A673 (cell line): Measurements from ENCODE around the gene ORC4. TPM values are rescaled to one million over a fixed set of nuclear protein-coding genes. Genes with fewer than 3 reads are reported as not detected.

Experiments
- BruUV-seq: library from RNA; stranded (reverse); fragments of 400-500 nt; replicated peaks from 2 replicates; lab custom pipeline; 2021; lab: Mats Ljungman, UMichigan
- CTCF ChIA-PET: fragments of 300-600 bp; sonication (Branson Sonifier 250); formaldehyde crosslinking; loops from one replicate; lab custom pipeline; 2022; ENCODE audit warnings: antibody characterized with exemption; lab: Charles Lee
- POLR2A ChIA-PET: fragments of 300-600 bp; sonication (Branson Sonifier 250); formaldehyde crosslinking; loops from one replicate; lab custom pipeline; 2022; ENCODE audit warnings: antibody characterized with exemption; ENCODE audit not compliant: low non-redundant PET; lab: Charles Lee
- DNase-seq: peaks from one replicate; pipeline ENCODE4 v3.0.0-alpha.2; 2015; ENCODE audit warnings: low spot score
- H3K27ac ChIP-seq: fragments of 200-600 bp; sonication (generic); 2 replicates; pipeline ENCODE4 v1.5.1; 2016; ENCODE audit warnings: mixed run types, low read depth, mild to moderate bottlenecking, mixed read lengths, antibody characterized with exemption, low read length; ENCODE audit not compliant: poor library complexity, severe bottlenecking
- H3K27me3 ChIP-seq: fragments of 200-600 bp; sonication (generic); replicated peaks from 2 replicates; pipeline ENCODE4 v1.6.1; 2017; ENCODE audit warnings: mixed run types, low read depth, mild to moderate bottlenecking, mixed read lengths, antibody characterized with exemption, low read length; ENCODE audit not compliant: insufficient read depth, poor library complexity
- H3K36me3 ChIP-seq: fragments of 200-600 bp; sonication (generic); 2 replicates; pipeline ENCODE4 v1.6.1; 2016; ENCODE audit warnings: mixed run types, mild to moderate bottlenecking, mixed read lengths, antibody characterized with exemption, low read length; ENCODE audit not compliant: insufficient read depth, poor library complexity, severe bottlenecking
- H3K4me1 ChIP-seq: fragments of 200-600 bp; sonication (generic); 2 replicates; pipeline ENCODE4 v1.6.1; 2017; ENCODE audit warnings: mixed run types, mild to moderate bottlenecking, mixed read lengths, antibody characterized with exemption, low read length; ENCODE audit not compliant: insufficient read depth, poor library complexity, severe bottlenecking
- H3K4me3 ChIP-seq: fragments of 200-600 bp; sonication (generic); 2 replicates; pipeline ENCODE4 v1.5.1; 2016; ENCODE audit warnings: low read depth, mixed run types, mild to moderate bottlenecking, mixed read lengths, low read length; ENCODE audit not compliant: poor library complexity, severe bottlenecking
- H3K9me3 ChIP-seq: fragments of 200-600 bp; sonication (generic); 2 replicates; pipeline ENCODE4 v1.6.1; 2016; ENCODE audit warnings: mixed run types, low read depth, mild to moderate bottlenecking, mixed read lengths, antibody characterized with exemption, low read length; ENCODE audit not compliant: poor library complexity, severe bottlenecking
- EZH2 ChIP-seq: fragments of 200-600 bp; sonication (generic); IDR thresholded peaks from 2 replicates; pipeline ENCODE4 v1.6.1; 2017; ENCODE audit warnings: borderline replicate concordance, low read depth, mild to moderate bottlenecking, mixed read lengths, antibody characterized with exemption, low read length; ENCODE audit not compliant: poor library complexity, severe bottlenecking
- intact Hi-C: fragments of 100-400 bp; cut with micrococcal nuclease; formaldehyde crosslinking; loops from one replicate; pipeline ENCODE4 v1.10.0; 2022; ENCODE audit not compliant: unreplicated experiment
- total RNA-seq: library from RNA; stranded (reverse); gene quantifications from 2 replicates; pipeline ENCODE4 v1.2.3, GENCODE V29; 2021
- TF ChIP-seq, protein P1 (sequence below): fragments of 300-800, 200-600 bp; sonication (generic); conservative IDR thresholded peaks from 2 replicates; pipeline ENCODE4 v1.5.1; 2017; ENCODE audit warnings: low read depth, mild to moderate bottlenecking, antibody characterized with exemption, low read length, moderate library complexity, mixed read lengths

The ORC4 gene
- total RNA-seq, 1 experiment from 2014 or later: 63.5 TPM

DNA sequence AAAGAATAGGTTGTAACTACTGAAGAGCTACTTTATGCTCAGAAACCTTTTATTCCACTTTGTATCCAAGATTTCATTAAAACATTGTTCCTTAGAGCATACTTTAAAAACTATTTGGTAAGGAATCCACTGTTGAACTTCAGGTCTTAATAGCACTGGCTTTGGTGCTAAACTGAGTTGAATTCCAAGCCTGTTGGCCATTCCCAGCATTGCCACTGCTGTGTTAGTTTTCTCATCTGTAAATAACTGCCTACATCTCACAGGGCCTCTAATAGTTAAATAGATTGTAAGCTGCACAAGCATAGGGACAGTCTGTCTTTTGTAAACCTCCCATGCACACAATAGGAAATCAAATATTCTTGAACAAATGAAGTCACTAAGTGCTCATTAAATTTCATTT, 86.6 kb downstream of the ORC4 start:
- no peaks in the 10 kb centered on the region for H3K4me1 ChIP-seq
- no peak for DNase-seq
- H3K4me3 ChIP-seq: no peak overlapping the region
- peaks cover 36% of the 10 kb centered on the region for H3K36me3 ChIP-seq
- BruUV-seq: no TSS peak
- ChIA-PET POLR2A (no interaction called here), CTCF (no interaction called here)
- no peaks in the 10 kb centered on the region for H3K27me3 ChIP-seq
- H3K27ac ChIP-seq: no peak overlapping the region
- no peaks in the 10 kb centered on the region for H3K9me3 ChIP-seq
- TF ChIP-seq, protein P1, sequence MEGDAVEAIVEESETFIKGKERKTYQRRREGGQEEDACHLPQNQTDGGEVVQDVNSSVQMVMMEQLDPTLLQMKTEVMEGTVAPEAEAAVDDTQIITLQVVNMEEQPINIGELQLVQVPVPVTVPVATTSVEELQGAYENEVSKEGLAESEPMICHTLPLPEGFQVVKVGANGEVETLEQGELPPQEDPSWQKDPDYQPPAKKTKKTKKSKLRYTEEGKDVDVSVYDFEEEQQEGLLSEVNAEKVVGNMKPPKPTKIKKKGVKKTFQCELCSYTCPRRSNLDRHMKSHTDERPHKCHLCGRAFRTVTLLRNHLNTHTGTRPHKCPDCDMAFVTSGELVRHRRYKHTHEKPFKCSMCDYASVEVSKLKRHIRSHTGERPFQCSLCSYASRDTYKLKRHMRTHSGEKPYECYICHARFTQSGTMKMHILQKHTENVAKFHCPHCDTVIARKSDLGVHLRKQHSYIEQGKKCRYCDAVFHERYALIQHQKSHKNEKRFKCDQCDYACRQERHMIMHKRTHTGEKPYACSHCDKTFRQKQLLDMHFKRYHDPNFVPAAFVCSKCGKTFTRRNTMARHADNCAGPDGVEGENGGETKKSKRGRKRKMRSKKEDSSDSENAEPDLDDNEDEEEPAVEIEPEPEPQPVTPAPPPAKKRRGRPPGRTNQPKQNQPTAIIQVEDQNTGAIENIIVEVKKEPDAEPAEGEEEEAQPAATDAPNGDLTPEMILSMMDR: no peak
- TF ChIP-seq EZH2: no peak
- intact Hi-C loops: no loop called here

DNA sequence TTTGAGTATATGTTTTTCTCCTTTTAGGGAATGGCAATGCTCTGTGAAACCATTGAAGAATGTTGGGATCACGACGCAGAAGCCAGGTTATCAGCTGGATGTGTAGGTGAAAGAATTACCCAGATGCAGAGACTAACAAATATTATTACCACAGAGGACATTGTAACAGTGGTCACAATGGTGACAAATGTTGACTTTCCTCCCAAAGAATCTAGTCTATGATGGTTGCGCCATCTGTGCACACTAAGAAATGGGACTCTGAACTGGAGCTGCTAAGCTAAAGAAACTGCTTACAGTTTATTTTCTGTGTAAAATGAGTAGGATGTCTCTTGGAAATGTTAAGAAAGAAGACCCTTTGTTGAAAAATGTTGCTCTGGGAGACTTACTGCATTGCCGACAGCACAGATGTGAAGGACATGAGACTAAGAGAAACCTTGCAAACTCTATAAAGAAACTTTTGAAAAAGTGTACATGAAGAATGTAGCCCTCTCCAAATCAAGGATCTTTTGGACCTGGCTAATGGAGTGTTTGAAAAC, 93.4 kb downstream of the ORC4 start:
- ChIA-PET POLR2A (no interaction called here), CTCF (no interaction called here)
- Histone ChIP-seq H3K9me3 (no peaks in the 10 kb centered on the region), H3K27me3 (no peaks in the 10 kb centered on the region), H3K4me3 (no peak overlapping the region), H3K36me3 (peaks cover 9% of the 10 kb centered on the region), H3K4me1 (peaks cover 36% of the 10 kb centered on the region), H3K27ac (no peak overlapping the region)
- no peak for TF ChIP-seq EZH2
- TF ChIP-seq, protein P1: no peak
- BruUV-seq: no TSS peak
- intact Hi-C loops: no loop called here
- no peak for DNase-seq

DNA sequence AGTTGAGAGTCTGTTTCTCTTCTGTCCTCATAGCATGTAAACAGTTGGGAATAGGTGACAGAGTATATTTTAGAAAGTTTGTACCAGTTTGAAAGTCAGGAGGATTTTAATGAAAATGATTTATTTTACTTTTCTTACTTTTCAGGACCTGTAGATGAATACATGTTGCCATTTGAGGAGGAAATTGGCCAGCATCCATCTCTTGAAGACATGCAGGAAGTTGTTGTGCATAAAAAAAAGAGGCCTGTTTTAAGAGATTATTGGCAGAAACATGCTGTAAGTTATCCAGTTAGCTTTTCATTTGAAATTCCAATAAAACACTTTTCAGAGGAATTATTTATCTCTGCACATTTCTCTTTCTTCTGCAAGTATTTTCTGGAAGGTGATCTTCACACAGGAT, 94.7 kb downstream of the ORC4 start:
- no peaks in the 10 kb centered on the region for H3K9me3 ChIP-seq
- H3K36me3 ChIP-seq: peaks cover 9% of the 10 kb centered on the region
- peaks cover 36% of the 10 kb centered on the region for H3K4me1 ChIP-seq
- peak overlapping the region; percentile 44 for H3K27ac ChIP-seq
- no peaks in the 10 kb centered on the region for H3K27me3 ChIP-seq
- ChIA-PET POLR2A (no interaction called here), CTCF (no interaction called here)
- intact Hi-C loops: no loop called here
- DNase-seq: peak; percentile 56
- no TSS peak for BruUV-seq
- H3K4me3 ChIP-seq: no peak overlapping the region
- TF ChIP-seq, protein P1: no peak
- TF ChIP-seq EZH2: no peak
